GM12874 (cell line): ENCODE results near the gene CCDC33.

ENCODE experiments used
- CTCF ChIP-seq: IDR thresholded peaks from 2 replicates; pipeline ENCODE4 v1.5.1; 2011; ENCODE audit warnings: low read depth, mild to moderate bottlenecking, control low read depth, low read length, moderate library complexity; ENCODE audit not compliant: insufficient read depth

The CCDC33 gene

GRCh38 chr15:74214324-74215021 is 21.7 kb upstream of the CCDC33 start:
- no peak for TF ChIP-seq CTCF

GRCh38 chr15:74215958-74216357 is 20.2 kb upstream of the CCDC33 start:
- TF ChIP-seq CTCF: no peak

- no peak for TF ChIP-seq CTCF
These were observed 19.2 kb upstream of the CCDC33 start for GRCh38 chr15:74216949-74217348.

- TF ChIP-seq CTCF: no peak
These were observed 17.9 kb upstream of the CCDC33 start for GRCh38 chr15:74217907-74218885.

- TF ChIP-seq CTCF: no peak
These were observed 15.5 kb upstream of the CCDC33 start for GRCh38 chr15:74220475-74221248.

GRCh38 chr15:74221399-74222239 is 14.5 kb upstream of the CCDC33 start:
- TF ChIP-seq CTCF: no peak
